Left lobe of liver (tissue), 2 donors: ENCODE data around the gene NEDD4L. TPM values are rescaled to one million over a fixed set of nuclear protein-coding genes. Genes with fewer than 3 reads are reported as not detected.

Source experiments
- ATAC-seq: fragments of 200-7000 bp; cut with Tn5 transposase; one replicate; pipeline ENCODE4 v1.9.1; 2020; ENCODE audit warnings: mild to moderate bottlenecking, moderate library complexity
- DNase-seq: peaks from one replicate; pipeline ENCODE4 v3.0.0-alpha.2; 2020; ENCODE audit warnings: low spot score
- total RNA-seq: library from RNA; stranded (reverse); gene quantifications from one replicate; pipeline ENCODE4 v1.2.1, GENCODE V29; 2021
- donor health status: DM: no; HTN: no; CAD: no; lungs with moderate emphysema.
- donor health status: DM: no; HTN: yes; CAD: no.

NEDD4L gene
- total RNA-seq, 1 donor from 2014 or later: 22.3 TPM

GRCh38 chr18:58175786-58176176 lies 131.8 kb downstream of the NEDD4L start:
- no peak for DNase-seq

GRCh38 chr18:58177004-58177717 lies 133.1 kb downstream of the NEDD4L start:
- ATAC-seq: no peak
- DNase-seq: no peak

More at GRCh38 chr18:58175786-58176176, 131.8 kb downstream of the NEDD4L start:
- ATAC-seq: no peak

- no peak for ATAC-seq
- DNase-seq: no peak
Measured at GRCh38 chr18:58177896-58178470, 134.0 kb downstream of the NEDD4L start.

GRCh38 chr18:58178511-58178910 lies 134.5 kb downstream of the NEDD4L start:
- DNase-seq: no peak
- no peak for ATAC-seq

- DNase-seq (peak; percentile 68), ATAC-seq (peak; percentile 89)
Measured at GRCh38 chr18:58180172-58180571, 136.1 kb downstream of the NEDD4L start.

- DNase-seq (peak; percentile 62), ATAC-seq (peak; percentile 89)
Measured at GRCh38 chr18:58180738-58181353, 136.8 kb downstream of the NEDD4L start.

GRCh38 chr18:58181988-58182387 lies 138.0 kb downstream of the NEDD4L start:
- DNase-seq (no peak), ATAC-seq (no peak)

- ATAC-seq: no peak
- DNase-seq: no peak
Measured at GRCh38 chr18:58183226-58183625, 139.2 kb downstream of the NEDD4L start.

GRCh38 chr18:58186258-58186948 lies 142.4 kb downstream of the NEDD4L start:
- DNase-seq (no peak), ATAC-seq (peak; percentile 13)

GRCh38 chr18:58187674-58188073 lies 143.6 kb downstream of the NEDD4L start:
- DNase-seq (no peak), ATAC-seq (no peak)

- DNase-seq (no peak), ATAC-seq (no peak)
Measured at GRCh38 chr18:58188996-58189395, 145.0 kb downstream of the NEDD4L start.

- no peak for DNase-seq
- ATAC-seq: no peak
Measured at GRCh38 chr18:58190842-58191530, 147.0 kb downstream of the NEDD4L start.

GRCh38 chr18:58191626-58192025 lies 147.6 kb downstream of the NEDD4L start:
- no peak for DNase-seq
- no peak for ATAC-seq

- no peak for ATAC-seq
- DNase-seq: no peak
Measured at GRCh38 chr18:58192519-58192918, 148.5 kb downstream of the NEDD4L start.

- DNase-seq (no peak), ATAC-seq (peak; percentile 26)
Measured at GRCh38 chr18:58194028-58194427, 150.0 kb downstream of the NEDD4L start.

GRCh38 chr18:58195278-58195765 lies 151.3 kb downstream of the NEDD4L start:
- peak; percentile 84 for ATAC-seq
- DNase-seq: no peak

- ATAC-seq (no peak), DNase-seq (no peak)
Measured at GRCh38 chr18:58196164-58196563, 152.1 kb downstream of the NEDD4L start.

- ATAC-seq (no peak), DNase-seq (no peak)
Measured at GRCh38 chr18:58196881-58197872, 153.2 kb downstream of the NEDD4L start.

- ATAC-seq: no peak
Measured at GRCh38 chr18:58201268-58201667, 157.2 kb downstream of the NEDD4L start.

More at GRCh38 chr18:58201268-58201667, 157.2 kb downstream of the NEDD4L start:
- no peak for DNase-seq
